Adrenal gland (tissue), 12 donors: ENCODE data around the gene CASS4. TPM values are rescaled to one million over a fixed set of nuclear protein-coding genes. Genes with fewer than 3 reads are reported as not detected.

Experiments used
- DNase-seq, 7 donors: peaks; one replicate each; pipeline ENCODE4 v3.0.0-alpha.2; 2019 to 2020
- H3K27ac ChIP-seq, 5 donors: fragments of 200-600 bp; sonication (generic) in 4 of 5; 1 replicate in 3 of 5; 2 replicates in 2 of 5; pipeline versions ENCODE4 v1.5.1 to v1.8.0; 2016 to 2020; ENCODE audit warnings: mild to moderate bottlenecking in 1 of 5
- H3K27me3 ChIP-seq: fragments of 200-600 bp; 2 replicates; pipeline ENCODE4 v1.8.0; 2021
- H3K36me3 ChIP-seq, 2 donors: fragments of 200-600 bp; replicated peaks in 1 of 2; 1 replicate in 1 of 2; 2 replicates in 1 of 2; pipeline versions ENCODE4 v1.5.1 to v1.8.0; 2018 to 2022
- H3K4me1 ChIP-seq, 2 donors: fragments of 200-600 bp; replicated peaks in 1 of 2; 1 replicate in 1 of 2; 2 replicates in 1 of 2; pipeline versions ENCODE4 v1.5.1 to v1.8.0; 2018 to 2021
- H3K4me3 ChIP-seq, 4 donors: fragments of 200-600 bp; sonication (generic) in 3 of 4; one replicate each; pipeline ENCODE4 v1.5.1; 2016 to 2018
- H3K9me3 ChIP-seq, 3 donors: fragments of 200-600 bp; sonication (generic) in 1 of 3; replicated peaks in 1 of 3; 1 replicate in 2 of 3; 2 replicates in 1 of 3; pipeline versions ENCODE4 v1.5.1 to v1.8.0; 2016 to 2021
- CTCF ChIP-seq, 6 experiments: fragments of 450-650 bp in 4 of 6; fragments of 200-600 bp in 2 of 6; sonication (generic) in 1 of 6; IDR thresholded peaks; 1 replicate in 5 of 6; 2 replicates in 1 of 6; pipeline versions ENCODE4 v1.5.1 to v1.8.0; 2016 to 2021; ENCODE audit warnings: antibody characterized with exemption in 6 of 6, mild to moderate bottlenecking in 2 of 6, moderate library complexity in 1 of 6
- POLR2A ChIP-seq, 2 donors: fragments of 450-650 bp; IDR thresholded peaks; one replicate each; pipeline ENCODE4 v1.6.1; 2017; ENCODE audit warnings: antibody characterized with exemption in 2 of 2, mild to moderate bottlenecking in 2 of 2, moderate library complexity in 1 of 2
- WGBS, 4 donors: extraction: QIAGEN DNeasy Blood & Tissue Kit in 2 of 4; methylation state at CpG; one replicate each; pipeline versions ENCODE4 v1.1.5 to v1.1.7; 2013 to 2017; 5-methylcytosine and 5-hydroxymethylcytosine counted together
- intact Hi-C, 2 donors: fragments of 100-400 bp; cut with DNase I; formaldehyde crosslinking; loops; one replicate each; pipeline versions ENCODE4 v1.14.1 to v1.15.0; 2022 to 2023
- polyA plus RNA-seq, 3 donors: library from polyadenylated mRNA; stranded (reverse); fragments of 200-250 nt in 2 of 3; fragments of 350-450 nt in 1 of 3; fragmentation: Illumina TruSeq in 1 of 3; extraction: RNeasy Lipid Tissue Mini Kit (QIAGEN cat#74804) in 1 of 3; gene quantifications; one replicate each; pipeline ENCODE4 v1.2.3, GENCODE V29; 2013 to 2014
- total RNA-seq, 9 donors: library from RNA; depleted of rRNA in 4 of 9; stranded (reverse); fragments of >200 nt in 4 of 9; fragments of 120-200 nt in 1 of 9; fragmentation: NEBNext Ultra II Directional in 1 of 9; extraction: Animal tissue kit (Norgen Biotek cat#: 25700) in 1 of 9; gene quantifications; one replicate each; pipeline versions ENCODE4 v1.1.0 to v1.2.4, GENCODE V29; 2013 to 2023
- donor health status: healthy with polysubstance abuse.
- donor health status: Bipolar disorder and iron deficiency.
- donor health status: DM: yes; HTN: yes; CAD: no.
- donor health status: DM: no; HTN: no; CAD: no.
- donor health status: DM: no; HTN: no; CAD: no.
- donor health status: DM: yes; HTN: yes; CAD: no.

CASS4 gene
- total and polyA plus RNA-seq, 12 donors, result 0.37 to 4.7 (median 1.4) TPM

GRCh38 chr20:56449459-56449858, 37.4 kb downstream of the CASS4 start:
- intact Hi-C loops, result no loop called here
- Histone ChIP-seq H3K27me3 (peaks cover 10% of the 10 kb centered on the region), H3K4me3 (no peak overlapping the region), H3K9me3 (no peaks in the 10 kb centered on the region), H3K27ac (no peak overlapping the region), H3K4me1 (no peaks in the 10 kb centered on the region), H3K36me3 (no peaks in the 10 kb centered on the region)
- TF ChIP-seq CTCF (IDR thresholded peaks at IDR 0.05) (no peak), POLR2A (IDR thresholded peaks at IDR 0.05) (no peak)
- DNase-seq, result no peak
- 83 to 90% (median 85%) methylated on average over 5 of the region's 5 CpGs for WGBS, 4 donors

GRCh38 chr20:56451056-56451765, 39.2 kb downstream of the CASS4 start:
- Histone ChIP-seq H3K36me3 (no peaks in the 10 kb centered on the region), H3K4me1 (no peaks in the 10 kb centered on the region), H3K9me3 (no peaks in the 10 kb centered on the region), H3K4me3 (no peak overlapping the region), H3K27ac (no peak overlapping the region), H3K27me3 (peaks cover 2% of the 10 kb centered on the region)
- TF ChIP-seq CTCF (IDR thresholded peaks at IDR 0.05) (no peak), POLR2A (IDR thresholded peaks at IDR 0.05) (no peak)
- intact Hi-C loops, result no loop called here
- 65 to 69% (median 66%) methylated on average over 13 of the region's 13 CpGs for WGBS, 4 donors
- DNase-seq, result no peak

GRCh38 chr20:56453352-56453751, 41.3 kb downstream of the CASS4 start:
- Histone ChIP-seq H3K27ac (no peak overlapping the region), H3K27me3 (no peaks in the 10 kb centered on the region), H3K36me3 (no peaks in the 10 kb centered on the region), H3K9me3 (no peaks in the 10 kb centered on the region), H3K4me3 (no peak overlapping the region), H3K4me1 (no peaks in the 10 kb centered on the region)
- no peak for TF ChIP-seq POLR2A (IDR thresholded peaks at IDR 0.05)
- TF ChIP-seq CTCF (IDR thresholded peaks at IDR 0.05), result no peak
- WGBS, 4 donors, result 68 to 80% (median 76%) methylated on average over 5 of the region's 5 CpGs
- no peak for DNase-seq
- intact Hi-C loops, result no loop called here

GRCh38 chr20:56454754-56455153, 42.7 kb downstream of the CASS4 start:
- intact Hi-C loops, result no loop called here
- H3K27me3 ChIP-seq, result no peaks in the 10 kb centered on the region
- TF ChIP-seq CTCF (IDR thresholded peaks at IDR 0.05) (no peak), POLR2A (IDR thresholded peaks at IDR 0.05) (no peak)
- H3K9me3 ChIP-seq, result no peaks in the 10 kb centered on the region
- no peaks in the 10 kb centered on the region for H3K36me3 ChIP-seq
- H3K4me1 ChIP-seq, result no peaks in the 10 kb centered on the region
- DNase-seq, result no peak
- 75 to 86% (median 79%) methylated on average over 7 of the region's 7 CpGs for WGBS, 4 donors
- no peak overlapping the region for H3K27ac ChIP-seq
- H3K4me3 ChIP-seq, result no peak overlapping the region
